GM20000 (cell line): ENCODE measurements around the gene PRICKLE1.

Experiments
- DNase-seq: peaks from one replicate; pipeline ENCODE4 v3.0.0; 2012; ENCODE audit warnings: low spot score
- TF ChIP-seq, protein P1 (sequence below): IDR thresholded peaks from 2 replicates; pipeline ENCODE4 v1.5.1; 2012; ENCODE audit warnings: mild to moderate bottlenecking, control low read depth; ENCODE audit errors: extremely low read depth, missing control alignments

PRICKLE1 gene

GRCh38 chr12:42534184-42534838, 55.2 kb downstream of the PRICKLE1 start:
- TF ChIP-seq, protein P1, sequence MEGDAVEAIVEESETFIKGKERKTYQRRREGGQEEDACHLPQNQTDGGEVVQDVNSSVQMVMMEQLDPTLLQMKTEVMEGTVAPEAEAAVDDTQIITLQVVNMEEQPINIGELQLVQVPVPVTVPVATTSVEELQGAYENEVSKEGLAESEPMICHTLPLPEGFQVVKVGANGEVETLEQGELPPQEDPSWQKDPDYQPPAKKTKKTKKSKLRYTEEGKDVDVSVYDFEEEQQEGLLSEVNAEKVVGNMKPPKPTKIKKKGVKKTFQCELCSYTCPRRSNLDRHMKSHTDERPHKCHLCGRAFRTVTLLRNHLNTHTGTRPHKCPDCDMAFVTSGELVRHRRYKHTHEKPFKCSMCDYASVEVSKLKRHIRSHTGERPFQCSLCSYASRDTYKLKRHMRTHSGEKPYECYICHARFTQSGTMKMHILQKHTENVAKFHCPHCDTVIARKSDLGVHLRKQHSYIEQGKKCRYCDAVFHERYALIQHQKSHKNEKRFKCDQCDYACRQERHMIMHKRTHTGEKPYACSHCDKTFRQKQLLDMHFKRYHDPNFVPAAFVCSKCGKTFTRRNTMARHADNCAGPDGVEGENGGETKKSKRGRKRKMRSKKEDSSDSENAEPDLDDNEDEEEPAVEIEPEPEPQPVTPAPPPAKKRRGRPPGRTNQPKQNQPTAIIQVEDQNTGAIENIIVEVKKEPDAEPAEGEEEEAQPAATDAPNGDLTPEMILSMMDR: no peak
- no peak for DNase-seq

- TF ChIP-seq, protein P1: no peak
- DNase-seq: no peak
Observed at GRCh38 chr12:42530284-42530683, 59.3 kb downstream of the PRICKLE1 start.

DNA sequence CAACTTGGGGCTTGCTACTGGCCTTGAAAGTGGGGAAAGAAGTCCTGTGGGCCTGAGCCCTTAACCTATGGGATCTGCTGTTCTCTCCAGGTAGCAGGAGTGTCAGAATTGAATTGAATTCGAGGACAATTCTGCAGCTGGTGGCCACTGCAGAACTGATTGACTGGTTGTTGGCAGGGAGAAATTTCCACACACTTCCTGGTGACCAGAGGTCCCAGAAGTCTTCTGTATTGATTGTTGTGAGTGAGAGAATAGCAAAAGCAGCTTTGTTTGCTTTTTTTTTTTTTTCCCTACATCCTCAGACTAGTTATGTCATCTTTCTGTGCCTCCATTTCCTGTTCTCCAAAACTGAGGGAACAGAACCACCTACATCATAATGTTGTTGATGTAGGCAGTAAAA, 64.1 kb downstream of the PRICKLE1 start:
- no peak for DNase-seq
- TF ChIP-seq, protein P1: no peak

DNA sequence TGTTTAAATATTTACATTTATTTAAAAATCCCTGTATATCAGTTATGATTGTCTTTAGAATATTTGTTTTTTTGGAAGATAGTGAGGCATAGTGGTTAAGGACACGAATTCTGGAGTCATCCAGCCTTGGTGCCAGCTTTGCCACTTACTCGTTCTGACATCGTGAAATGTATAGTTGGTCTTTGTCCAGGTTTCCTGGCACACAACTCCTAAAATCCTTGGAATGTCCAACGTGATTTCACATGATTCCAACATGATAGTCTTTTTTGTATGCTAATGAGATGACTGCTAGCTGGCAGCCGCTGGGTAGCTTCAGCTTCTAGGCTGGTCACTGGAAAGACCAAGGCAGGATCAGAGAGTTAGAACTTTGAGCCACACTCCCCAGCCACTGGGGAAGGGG, 64.8 kb downstream of the PRICKLE1 start:
- no peak for DNase-seq
- TF ChIP-seq, protein P1: no peak

- TF ChIP-seq, protein P1: no peak
- no peak for DNase-seq
Observed at GRCh38 chr12:42516573-42516972, 73.0 kb downstream of the PRICKLE1 start.

DNA sequence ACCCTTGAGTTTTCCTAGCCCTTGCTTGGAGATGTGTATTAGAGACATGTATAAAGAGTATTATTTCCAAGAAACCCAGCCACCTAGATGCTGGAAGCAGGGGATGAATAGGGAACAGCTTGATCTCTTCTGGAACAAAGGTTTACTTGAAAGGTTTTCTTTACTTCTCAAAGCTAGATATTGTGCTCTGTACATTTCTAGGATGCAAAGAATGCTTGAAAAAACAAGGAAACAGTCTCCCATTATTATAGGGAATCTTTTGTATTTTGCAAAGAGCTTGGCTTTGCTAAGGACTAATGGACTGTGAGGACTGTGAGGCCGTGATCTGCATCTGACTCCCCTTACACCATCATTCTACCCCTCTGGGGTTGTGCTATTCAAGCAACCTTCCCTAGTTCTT, 77.9 kb downstream of the PRICKLE1 start:
- TF ChIP-seq, protein P1: no peak
- DNase-seq: no peak

- DNase-seq: no peak
- TF ChIP-seq, protein P1: no peak
Observed at GRCh38 chr12:42510823-42511222, 78.7 kb downstream of the PRICKLE1 start.
